Activated CD8-positive, alpha-beta memory T cell treated with anti-CD3 and anti-CD28 coated beads, Interleukin-2, amount 10 ng/mL, durations not matched to agents 7 days and 5 days (primary cell): Measurements from ENCODE around the gene CDC123. TPM values are rescaled to one million over a fixed set of nuclear protein-coding genes. Genes with fewer than 3 reads are reported as not detected.
"Not testable (repeated sequence)": the region's sequence is repeated elsewhere in the genome, so short reads cannot be mapped to it uniquely, and the experiment has no call there.

Source experiments
- ATAC-seq: fragments of 150-1000 bp; cut with Tn5 transposase; one replicate; pipeline ENCODE4 v1.10.0; 2021; ENCODE audit warnings: moderate library complexity
- CTCF ChIA-PET: fragments of 350-600 bp; sonication (Branson Sonifier 250); formaldehyde crosslinking; loops from one replicate; lab custom pipeline; 2021; ENCODE audit warnings: antibody characterized with exemption; lab: Charles Lee
- DNase-seq: peaks from one replicate; pipeline ENCODE4 v3.0.0-alpha.2; 2020
- H3K27ac Mint-ChIP-seq: one replicate; pipeline ENCODE4 v1.8.0; 2021; ENCODE audit warnings: mild to moderate bottlenecking, mixed read lengths
- H3K27me3 Mint-ChIP-seq: one replicate; pipeline ENCODE4 v1.8.0; 2021; ENCODE audit warnings: mixed read lengths
- H3K36me3 Mint-ChIP-seq: one replicate; pipeline ENCODE4 v1.8.0; 2021; ENCODE audit warnings: mild to moderate bottlenecking, mixed read lengths
- H3K4me1 Mint-ChIP-seq: one replicate; pipeline ENCODE4 v1.8.0; 2021; ENCODE audit warnings: mixed read lengths
- H3K4me3 Mint-ChIP-seq: one replicate; pipeline ENCODE4 v1.8.0; 2021; ENCODE audit warnings: mild to moderate bottlenecking, moderate library complexity, mixed read lengths
- H3K9me3 Mint-ChIP-seq: one replicate; pipeline ENCODE4 v1.8.0; 2022; ENCODE audit warnings: low read depth, mixed read lengths
- total RNA-seq, 2 experiments: library from RNA; stranded (reverse); gene quantifications; one replicate each; pipeline ENCODE4 v1.2.3, GENCODE V29; 2021

Gene CDC123
- total RNA-seq, 2 experiments from 2014 or later, result 95.2 to 130 TPM

- H3K36me3 Mint-ChIP-seq, result peaks cover 26% of the 10 kb centered on the region
- H3K9me3 Mint-ChIP-seq, H3K4me1 Mint-ChIP-seq, CTCF ChIA-PET, H3K27me3 Mint-ChIP-seq, H3K4me3 Mint-ChIP-seq, DNase-seq, ATAC-seq, H3K27ac Mint-ChIP-seq: not testable (repeated sequence)
Measured at GRCh38 chr10:12250702-12251101, 54.7 kb downstream of the CDC123 start.

DNA sequence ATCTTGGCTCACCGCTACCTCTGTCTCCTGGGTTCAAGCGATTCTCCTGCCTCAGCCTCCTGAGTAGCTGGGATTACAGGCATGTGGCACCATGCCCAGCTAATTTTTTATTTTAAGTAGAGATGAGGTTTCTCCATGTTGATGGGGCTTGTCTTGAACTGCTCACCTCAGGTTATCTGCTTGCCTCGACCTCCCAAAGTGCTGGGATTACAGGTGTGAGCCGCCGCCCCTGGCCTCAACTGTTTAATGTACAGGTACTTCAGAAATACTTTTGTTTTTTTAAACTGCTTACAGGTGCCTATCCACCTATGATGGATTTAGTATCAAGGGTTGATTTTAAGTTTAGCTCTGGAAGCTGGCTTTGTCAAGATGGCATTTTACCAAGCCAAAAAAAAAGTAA, 55.6 kb downstream of the CDC123 start:
- DNase-seq (no peak), ATAC-seq (no peak)
- H3K36me3 Mint-ChIP-seq, result peaks cover 17% of the 10 kb centered on the region
- CTCF ChIA-PET, result interaction anchor here (1.6 kb wide), 1 partner anchor 13 kb away, joined by 3 read pairs; no protein-coding TSS in a partner anchor
- no peaks in the 10 kb centered on the region for H3K27me3 Mint-ChIP-seq
- H3K27ac Mint-ChIP-seq, result no peak overlapping the region
- no peaks in the 10 kb centered on the region for H3K4me1 Mint-ChIP-seq
- H3K4me3 Mint-ChIP-seq, result no peak overlapping the region
- H3K9me3 Mint-ChIP-seq, result no peaks in the 10 kb centered on the region

GRCh38 chr10:12252882-12253546, 57.0 kb downstream of the CDC123 start:
- CTCF ChIA-PET, result interaction anchor here (1.1 to 1.6 kb wide), 2 partner anchors 12 to 404 kb away, joined by 3 read pairs; no protein-coding TSS in a partner anchor
- Mint-ChIP-seq H3K4me1 (no peaks in the 10 kb centered on the region), H3K27ac (no peak overlapping the region), H3K27me3 (no peaks in the 10 kb centered on the region), H3K9me3 (no peaks in the 10 kb centered on the region), H3K36me3 (peaks cover 13% of the 10 kb centered on the region), H3K4me3 (no peak overlapping the region)
- DNase-seq, result no peak
- no peak for ATAC-seq

GRCh38 chr10:12255048-12255447, 59.1 kb downstream of the CDC123 start:
- CTCF ChIA-PET, result interaction anchor here (1.4 kb wide), 1 partner anchor 9 kb away, joined by 3 read pairs; no protein-coding TSS in a partner anchor
- no peaks in the 10 kb centered on the region for H3K27me3 Mint-ChIP-seq
- no peak for DNase-seq
- no peaks in the 10 kb centered on the region for H3K9me3 Mint-ChIP-seq
- no peak overlapping the region for H3K27ac Mint-ChIP-seq
- no peaks in the 10 kb centered on the region for H3K4me1 Mint-ChIP-seq
- no peak overlapping the region for H3K4me3 Mint-ChIP-seq
- no peak for ATAC-seq
- peaks cover 13% of the 10 kb centered on the region for H3K36me3 Mint-ChIP-seq

GRCh38 chr10:12259988-12260387, 64.0 kb downstream of the CDC123 start:
- Mint-ChIP-seq H3K9me3 (no peaks in the 10 kb centered on the region), H3K27me3 (no peaks in the 10 kb centered on the region), H3K4me1 (peaks cover 21% of the 10 kb centered on the region), H3K4me3 (no peak overlapping the region), H3K27ac (no peak overlapping the region), H3K36me3 (peaks cover 7% of the 10 kb centered on the region)
- ATAC-seq, result no peak
- no peak for DNase-seq
- CTCF ChIA-PET, result interaction anchor here (1.4 kb wide), 1 partner anchor 397 kb away, joined by 5 read pairs; no protein-coding TSS in a partner anchor

GRCh38 chr10:12262278-12262981, 66.4 kb downstream of the CDC123 start:
- ATAC-seq (peak; percentile 17), DNase-seq (peak; percentile 49)
- H3K9me3 Mint-ChIP-seq, result no peaks in the 10 kb centered on the region
- CTCF ChIA-PET, result interaction anchor here (0.9 to 4.5 kb wide), 3 partner anchors 382 to 449 kb away, joined by 3 to 51 read pairs (median 24); no protein-coding TSS in a partner anchor
- H3K4me3 Mint-ChIP-seq, result no peak overlapping the region
- peaks cover 6% of the 10 kb centered on the region for H3K36me3 Mint-ChIP-seq
- H3K4me1 Mint-ChIP-seq, result peaks cover 25% of the 10 kb centered on the region
- H3K27ac Mint-ChIP-seq, result no peak overlapping the region
- H3K27me3 Mint-ChIP-seq, result no peaks in the 10 kb centered on the region

DNA sequence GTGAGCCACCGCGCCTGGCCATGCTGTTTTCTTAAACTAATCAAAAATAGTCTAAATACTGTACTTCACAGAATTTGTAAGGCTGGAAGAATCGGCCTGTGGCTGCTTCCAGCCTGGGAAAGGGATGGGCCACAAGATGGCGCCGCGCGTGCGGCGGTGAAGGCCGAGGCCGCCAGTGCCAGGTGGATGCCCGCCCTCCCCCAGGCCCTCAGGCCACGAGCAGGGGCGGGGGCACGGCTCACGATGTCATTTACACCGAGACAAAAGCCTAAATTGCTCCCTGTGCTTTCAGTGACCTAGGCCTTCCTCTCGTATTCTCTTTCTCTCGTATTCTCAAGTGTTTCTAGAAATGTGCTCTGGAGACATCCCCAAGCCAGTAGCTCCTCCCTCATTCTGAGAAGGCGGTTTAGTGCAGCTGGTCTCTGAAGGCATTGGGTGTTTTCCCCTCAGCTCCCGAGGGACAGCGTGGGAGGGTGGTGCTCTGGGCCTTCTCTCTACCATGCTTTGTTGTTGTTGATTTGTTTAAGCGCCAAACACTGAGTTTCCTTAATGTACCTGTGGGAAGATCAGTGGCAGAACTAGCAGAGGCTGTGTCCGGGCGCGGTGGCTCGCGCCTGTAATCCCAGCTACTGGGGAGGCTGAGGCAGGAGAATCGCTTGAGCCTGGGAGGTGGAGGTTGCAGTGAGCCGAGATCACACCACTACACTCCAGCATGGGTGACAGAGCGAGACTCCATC, 68.4 kb downstream of the CDC123 start:
- DNase-seq (peak; percentile 70), ATAC-seq (peak; percentile 83)
- Mint-ChIP-seq H3K36me3 (peaks cover 6% of the 10 kb centered on the region), H3K27ac (peak overlapping the region; percentile 40), H3K27me3 (no peaks in the 10 kb centered on the region), H3K4me1 (peaks cover 25% of the 10 kb centered on the region), H3K4me3 (peak overlapping the region; percentile 59), H3K9me3 (no peaks in the 10 kb centered on the region)
- CTCF ChIA-PET, result interaction anchor here (0.6 to 4.5 kb wide), 16 partner anchors 10 to 638 kb away, joined by 3 to 51 read pairs (median 4); no protein-coding TSS in a partner anchor

- Mint-ChIP-seq H3K4me1 (peaks cover 10% of the 10 kb centered on the region), H3K4me3 (no peak overlapping the region), H3K27me3 (no peaks in the 10 kb centered on the region), H3K27ac (no peak overlapping the region), H3K36me3 (no peaks in the 10 kb centered on the region), H3K9me3 (no peaks in the 10 kb centered on the region)
- CTCF ChIA-PET, result no interaction called here
- DNase-seq (no peak), ATAC-seq (no peak)
Measured at GRCh38 chr10:12269056-12269455, 73.1 kb downstream of the CDC123 start.

DNA sequence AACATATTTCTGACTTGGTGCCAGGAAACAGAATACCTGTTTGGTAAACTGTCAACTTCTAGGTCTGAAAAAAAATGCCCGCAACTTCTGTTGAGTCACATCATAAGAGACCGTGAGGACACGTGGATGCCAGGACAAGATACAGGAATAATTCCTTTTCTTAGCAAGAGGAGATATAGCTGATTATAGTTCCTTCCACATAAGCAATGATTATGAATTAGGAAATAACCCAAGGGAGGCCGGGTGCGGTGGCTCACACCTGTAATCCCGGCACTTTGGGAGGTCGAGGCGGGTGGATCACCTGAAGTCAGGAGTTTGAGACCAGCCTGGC, 75.2 kb downstream of the CDC123 start:
- Mint-ChIP-seq H3K4me3 (no peak overlapping the region), H3K9me3 (no peaks in the 10 kb centered on the region), H3K36me3 (no peaks in the 10 kb centered on the region), H3K4me1 (no peaks in the 10 kb centered on the region), H3K27me3 (no peaks in the 10 kb centered on the region), H3K27ac (no peak overlapping the region)
- no peak for DNase-seq
- CTCF ChIA-PET, result interaction anchor here (2.4 kb wide), 1 partner anchor 385 kb away, joined by 7 read pairs; no protein-coding TSS in a partner anchor
- ATAC-seq, result no peak

DNA sequence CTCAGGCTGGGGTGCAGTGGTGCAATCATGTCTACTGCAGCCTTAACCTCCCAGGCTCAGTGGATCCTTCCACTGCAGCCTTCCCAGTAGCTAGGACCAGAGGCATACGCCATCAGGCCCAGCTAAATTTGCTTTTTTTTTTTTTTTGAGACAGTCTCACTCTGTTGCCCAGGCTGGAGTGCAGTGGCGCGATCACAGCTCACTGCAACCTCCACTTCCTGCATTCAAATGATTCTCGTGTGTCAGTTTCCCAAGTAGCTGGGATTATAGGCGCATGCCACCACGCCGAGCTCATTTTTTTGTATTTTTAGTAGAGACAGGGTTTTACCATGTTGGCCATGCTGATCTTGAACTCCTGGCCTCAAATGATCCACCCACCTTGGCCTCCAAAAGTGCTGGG, 81.9 kb downstream of the CDC123 start:
- H3K27me3 Mint-ChIP-seq, H3K9me3 Mint-ChIP-seq, CTCF ChIA-PET, H3K36me3 Mint-ChIP-seq, H3K4me3 Mint-ChIP-seq, ATAC-seq, H3K27ac Mint-ChIP-seq, DNase-seq, H3K4me1 Mint-ChIP-seq: not testable (repeated sequence)

GRCh38 chr10:12279281-12279680, 83.3 kb downstream of the CDC123 start:
- Mint-ChIP-seq H3K4me1 (no peaks in the 10 kb centered on the region), H3K36me3 (no peaks in the 10 kb centered on the region), H3K27me3 (peaks cover 2% of the 10 kb centered on the region), H3K9me3 (no peaks in the 10 kb centered on the region), H3K27ac (no peak overlapping the region), H3K4me3 (no peak overlapping the region)
- no peak for ATAC-seq
- no peak for DNase-seq
- CTCF ChIA-PET, result no interaction called here

DNA sequence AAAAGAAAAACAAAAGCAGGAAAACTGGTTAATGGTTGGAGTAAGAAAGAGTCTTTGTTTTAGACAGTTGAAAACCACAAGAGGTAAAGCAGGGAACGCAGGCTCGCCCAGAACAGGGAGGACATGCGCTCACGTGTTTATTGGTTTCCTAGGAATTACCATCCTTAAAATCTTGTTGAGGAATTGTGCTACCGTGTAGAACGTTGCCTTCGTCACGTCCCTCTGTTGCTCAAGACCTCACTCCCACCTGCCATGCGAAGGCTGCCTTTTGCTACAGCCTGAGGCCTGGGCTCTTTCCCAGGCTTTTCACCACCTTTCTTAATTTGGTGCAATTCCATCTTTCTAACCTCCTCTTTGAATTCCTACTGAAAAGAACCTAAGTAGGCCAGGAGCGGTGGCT, 91.8 kb downstream of the CDC123 start:
- no peak for DNase-seq
- CTCF ChIA-PET, result no interaction called here
- H3K4me1 Mint-ChIP-seq, result no peaks in the 10 kb centered on the region
- H3K9me3 Mint-ChIP-seq, result no peaks in the 10 kb centered on the region
- H3K27ac Mint-ChIP-seq, result no peak overlapping the region
- H3K27me3 Mint-ChIP-seq, result peaks cover 2% of the 10 kb centered on the region
- H3K36me3 Mint-ChIP-seq, result no peaks in the 10 kb centered on the region
- ATAC-seq, result no peak
- no peak overlapping the region for H3K4me3 Mint-ChIP-seq

- H3K27me3 Mint-ChIP-seq, H3K9me3 Mint-ChIP-seq, DNase-seq, ATAC-seq, CTCF ChIA-PET, H3K36me3 Mint-ChIP-seq, H3K27ac Mint-ChIP-seq, H3K4me3 Mint-ChIP-seq, H3K4me1 Mint-ChIP-seq: not testable (repeated sequence)
Measured at GRCh38 chr10:12297784-12298183, 101.8 kb downstream of the CDC123 start.
